Astrocyte (in vitro differentiated cells and primary cell): ENCODE data around the gene TMEM8B. TPM values are rescaled to one million over a fixed set of nuclear protein-coding genes. Genes with fewer than 3 reads are reported as not detected.

ENCODE experiments used
- DNase-seq: peaks from one replicate; pipeline ENCODE4 v3.0.0-alpha.2; 2010; ENCODE audit warnings: low read depth
- FAIRE-seq: peaks from 2 replicates; lab custom pipeline; 2011; peaks lifted over from hg19 to GRCh38; lab: Jason Lieb, UNC
- H2AFZ ChIP-seq: 2 replicates; pipeline ENCODE4 v1.6.0; 2012; ENCODE audit warnings: low read depth, low read length, inconsistent platforms
- H3K27ac ChIP-seq: 2 replicates; pipeline ENCODE4 v1.5.1; 2011; ENCODE audit warnings: low read depth, low read length, inconsistent platforms
- H3K27me3 ChIP-seq: 2 replicates; pipeline ENCODE4 v1.6.0; 2011; ENCODE audit warnings: low read length, inconsistent platforms; ENCODE audit not compliant: insufficient read depth
- H3K36me3 ChIP-seq: 2 replicates; pipeline ENCODE4 v1.5.1; 2011; ENCODE audit warnings: low read length, inconsistent platforms; ENCODE audit not compliant: insufficient read depth
- H3K4me1 ChIP-seq: 2 replicates; pipeline ENCODE4 v1.5.1; 2011; ENCODE audit warnings: low read length, inconsistent platforms; ENCODE audit not compliant: insufficient read depth
- H3K4me2 ChIP-seq: 2 replicates; pipeline ENCODE4 v1.6.0; 2012; ENCODE audit warnings: low read length, inconsistent platforms
- H3K4me3 ChIP-seq: 2 replicates; pipeline ENCODE4 v1.5.1; 2011; ENCODE audit warnings: low read depth, mild to moderate bottlenecking, low read length, inconsistent platforms; ENCODE audit not compliant: insufficient read depth
- H3K79me2 ChIP-seq: 2 replicates; pipeline ENCODE4 v1.6.0; 2012; ENCODE audit warnings: mild to moderate bottlenecking, low read length, inconsistent platforms; ENCODE audit not compliant: insufficient read depth
- H3K9ac ChIP-seq: 2 replicates; pipeline ENCODE4 v1.6.0; 2012; ENCODE audit warnings: mild to moderate bottlenecking, low read length, inconsistent platforms
- H3K9me3 ChIP-seq: 2 replicates; pipeline ENCODE4 v1.5.1; 2012; ENCODE audit warnings: low read depth, mild to moderate bottlenecking, low read length, inconsistent platforms; ENCODE audit not compliant: insufficient read depth
- H4K20me1 ChIP-seq: 2 replicates; pipeline ENCODE4 v1.6.0; 2012; ENCODE audit warnings: low read length, inconsistent platforms; ENCODE audit not compliant: insufficient read depth
- H3K27ac Mint-ChIP-seq: one replicate; pipeline ENCODE4 v1.8.0; 2021; ENCODE audit warnings: mild to moderate bottlenecking, mixed read lengths; ENCODE audit not compliant: unreplicated experiment
- H3K27me3 Mint-ChIP-seq: one replicate; pipeline ENCODE4 v1.8.0; 2021; ENCODE audit warnings: low read depth, mixed read lengths; ENCODE audit not compliant: unreplicated experiment
- H3K36me3 Mint-ChIP-seq: one replicate; pipeline ENCODE4 v1.8.0; 2021; ENCODE audit warnings: low read depth, mixed read lengths; ENCODE audit not compliant: unreplicated experiment
- H3K4me1 Mint-ChIP-seq: one replicate; pipeline ENCODE4 v1.8.0; 2021; ENCODE audit warnings: low read depth, mixed read lengths; ENCODE audit not compliant: unreplicated experiment
- H3K4me3 Mint-ChIP-seq: one replicate; pipeline ENCODE4 v1.8.0; 2021; ENCODE audit warnings: mild to moderate bottlenecking, moderate library complexity, mixed read lengths; ENCODE audit not compliant: unreplicated experiment
- H3K9me3 Mint-ChIP-seq: one replicate; pipeline ENCODE4 v1.8.0; 2021; ENCODE audit warnings: mild to moderate bottlenecking, mixed read lengths; ENCODE audit not compliant: unreplicated experiment
- EZH2 ChIP-seq: IDR thresholded peaks from 2 replicates; pipeline ENCODE4 v1.6.1; 2012; ENCODE audit warnings: mild to moderate bottlenecking, low read length, inconsistent platforms; ENCODE audit not compliant: insufficient read depth
- total RNA-seq: library from RNA; stranded (reverse); gene quantifications from 2 replicates; pipeline ENCODE4 v1.2.1, GENCODE V29; 2021
- TF ChIP-seq, protein P1 (sequence below): IDR thresholded peaks from 2 replicates; pipeline ENCODE4 v1.5.1; 2011; ENCODE audit warnings: low read depth, mild to moderate bottlenecking, inconsistent platforms, low read length, moderate library complexity; ENCODE audit not compliant: insufficient read depth

The TMEM8B gene
- total RNA-seq, 1 donor from 2014 or later = 8.9 TPM

DNA sequence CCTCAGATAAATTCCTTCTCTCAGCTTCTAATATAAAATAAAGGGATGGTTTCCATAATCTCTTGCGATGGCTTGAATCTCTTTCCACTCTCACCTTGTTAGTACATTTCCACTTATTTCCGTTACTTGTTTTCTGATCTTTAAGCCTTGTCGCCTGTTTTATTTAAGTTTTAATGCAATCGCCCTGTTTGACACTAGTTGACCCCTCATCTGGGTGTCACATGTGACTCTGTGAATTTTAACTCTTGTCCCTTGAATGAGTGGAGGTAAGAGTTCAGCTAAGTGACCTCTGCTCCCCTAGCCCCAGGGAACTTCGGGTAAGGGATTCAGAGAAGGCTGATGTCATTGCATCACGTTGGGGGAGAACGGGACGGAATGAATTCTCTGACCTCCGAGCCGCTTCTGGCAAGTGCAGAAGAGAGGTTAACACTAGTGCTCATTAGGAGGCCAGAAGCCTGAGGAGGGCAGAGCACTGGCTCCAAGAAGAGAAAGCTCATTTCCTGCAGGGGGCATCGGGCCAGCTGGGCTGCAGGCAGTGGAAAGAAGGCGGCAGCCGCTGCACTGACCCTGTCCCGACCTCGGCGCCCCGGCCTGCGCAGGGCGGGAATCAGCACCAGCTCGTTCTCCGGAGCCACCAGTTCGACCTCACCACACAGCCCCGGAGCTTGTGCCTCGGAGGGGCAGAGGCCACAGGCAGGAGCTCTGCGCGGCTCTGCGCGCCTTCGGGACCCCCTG, 14.8 kb upstream of the TMEM8B start:
- peak overlapping the region; percentile 62 for H3K27ac ChIP-seq
- H3K36me3 ChIP-seq = no peaks in the 10 kb centered on the region
- Mint-ChIP-seq H3K4me3 (peak overlapping the region; percentile 88), H3K27me3 (peaks cover 7% of the 10 kb centered on the region), H3K27ac (peak overlapping the region; percentile 22), H3K36me3 (peaks cover 8% of the 10 kb centered on the region), H3K9me3 (no peaks in the 10 kb centered on the region), H3K4me1 (peaks cover 11% of the 10 kb centered on the region)
- H3K4me3 ChIP-seq = peak overlapping the region; percentile 84
- H3K9me3 ChIP-seq = no peaks in the 10 kb centered on the region
- peak; percentile 20 for DNase-seq
- peaks cover 4% of the 10 kb centered on the region for H3K79me2 ChIP-seq
- TF ChIP-seq, protein P1, sequence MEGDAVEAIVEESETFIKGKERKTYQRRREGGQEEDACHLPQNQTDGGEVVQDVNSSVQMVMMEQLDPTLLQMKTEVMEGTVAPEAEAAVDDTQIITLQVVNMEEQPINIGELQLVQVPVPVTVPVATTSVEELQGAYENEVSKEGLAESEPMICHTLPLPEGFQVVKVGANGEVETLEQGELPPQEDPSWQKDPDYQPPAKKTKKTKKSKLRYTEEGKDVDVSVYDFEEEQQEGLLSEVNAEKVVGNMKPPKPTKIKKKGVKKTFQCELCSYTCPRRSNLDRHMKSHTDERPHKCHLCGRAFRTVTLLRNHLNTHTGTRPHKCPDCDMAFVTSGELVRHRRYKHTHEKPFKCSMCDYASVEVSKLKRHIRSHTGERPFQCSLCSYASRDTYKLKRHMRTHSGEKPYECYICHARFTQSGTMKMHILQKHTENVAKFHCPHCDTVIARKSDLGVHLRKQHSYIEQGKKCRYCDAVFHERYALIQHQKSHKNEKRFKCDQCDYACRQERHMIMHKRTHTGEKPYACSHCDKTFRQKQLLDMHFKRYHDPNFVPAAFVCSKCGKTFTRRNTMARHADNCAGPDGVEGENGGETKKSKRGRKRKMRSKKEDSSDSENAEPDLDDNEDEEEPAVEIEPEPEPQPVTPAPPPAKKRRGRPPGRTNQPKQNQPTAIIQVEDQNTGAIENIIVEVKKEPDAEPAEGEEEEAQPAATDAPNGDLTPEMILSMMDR = peak; percentile 11
- TF ChIP-seq EZH2 = no peak
- H3K27me3 ChIP-seq = no peaks in the 10 kb centered on the region
- FAIRE-seq = no peak
- H3K9ac ChIP-seq = peak overlapping the region; percentile 88
- H3K4me1 ChIP-seq = peaks cover 15% of the 10 kb centered on the region
- H2AFZ ChIP-seq = peak overlapping the region; percentile 88
- no peaks in the 10 kb centered on the region for H4K20me1 ChIP-seq
- peak overlapping the region; percentile 95 for H3K4me2 ChIP-seq

DNA sequence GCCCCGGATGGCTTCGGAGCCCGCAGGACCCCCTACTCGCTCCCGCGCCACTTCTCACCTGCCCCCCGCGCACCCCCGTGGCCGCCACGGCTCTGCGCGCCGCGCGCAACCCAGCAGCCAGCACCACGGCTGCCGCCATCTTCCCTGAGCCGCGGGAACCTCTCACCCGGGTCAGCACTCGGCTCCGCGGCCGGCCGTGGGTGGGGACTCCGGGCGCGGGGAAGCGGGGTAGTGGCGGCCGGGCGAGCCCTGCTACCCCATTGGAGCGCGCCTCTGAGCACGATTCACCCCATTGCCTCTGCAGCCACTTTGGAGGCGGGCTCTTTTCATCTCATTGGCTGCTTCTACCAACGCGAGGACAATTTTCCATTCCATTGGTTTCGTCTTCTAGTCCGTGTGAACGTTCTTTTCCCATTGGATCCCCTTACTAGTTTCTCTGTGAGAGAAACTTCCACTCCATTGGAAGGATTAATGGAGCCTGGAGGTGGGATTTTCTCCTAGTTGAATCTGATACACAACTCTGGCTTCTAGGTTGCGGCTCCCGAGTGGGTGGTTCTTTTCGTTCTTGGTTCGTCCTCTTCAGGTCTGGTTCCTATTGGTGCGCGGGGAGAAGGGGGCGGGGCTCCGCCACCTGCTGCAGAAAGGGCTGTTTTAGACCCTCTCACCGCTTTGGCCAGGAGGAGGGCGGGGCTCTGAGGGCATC, 14.0 kb upstream of the TMEM8B start, which contains the start of gene HINT2:
TSS of gene HINT2 (minus strand) at position 202 of the 703 bp plus-strand sequence. CDS start at position 139, 63 bp downstream.
- Mint-ChIP-seq H3K4me3 (peak within 1 kb of the TSS; percentile 88), H3K36me3 (peaks cover 8% of the 10 kb centered on the region), H3K4me1 (peaks cover 11% of the 10 kb centered on the region), H3K9me3 (no peaks in the 10 kb centered on the region), H3K27ac (peak within 1 kb of the TSS; percentile 22), H3K27me3 (peaks cover 8% of the 10 kb centered on the region)
- peak within 1 kb of the TSS; percentile 84 for H3K4me3 ChIP-seq
- peak within 1 kb of the TSS; percentile 95 for H3K4me2 ChIP-seq
- H4K20me1 ChIP-seq = no peaks in the 10 kb centered on the region
- no peaks in the 10 kb centered on the region for H3K36me3 ChIP-seq
- H3K9ac ChIP-seq = peak within 1 kb of the TSS; percentile 88
- DNase-seq (peak; percentile 99), FAIRE-seq (peak; percentile 76)
- H3K27ac ChIP-seq = peak within 1 kb of the TSS; percentile 62
- peaks cover 4% of the 10 kb centered on the region for H3K79me2 ChIP-seq
- TF ChIP-seq, protein P1 = no peak
- TF ChIP-seq EZH2 = no peak
- H2AFZ ChIP-seq = peak within 1 kb of the TSS; percentile 88
- H3K9me3 ChIP-seq = no peaks in the 10 kb centered on the region
- no peaks in the 10 kb centered on the region for H3K27me3 ChIP-seq
- peaks cover 17% of the 10 kb centered on the region for H3K4me1 ChIP-seq
